Stimulated activated CD4-positive, alpha-beta T cell treated with anti-CD3 and anti-CD28 coated beads, Interleukin-1b, Interleukin-23, amount 100 ng/mL, for 24 hours (primary cell): Measurements from ENCODE around the gene C16orf74.

Source experiments
- DNase-seq, 4 experiments: peaks; one replicate each; pipeline ENCODE4 v3.0.0-alpha.2; 2020; ENCODE audit warnings: low read depth in 4 of 4, low spot score in 1 of 4

Gene C16orf74

DNA sequence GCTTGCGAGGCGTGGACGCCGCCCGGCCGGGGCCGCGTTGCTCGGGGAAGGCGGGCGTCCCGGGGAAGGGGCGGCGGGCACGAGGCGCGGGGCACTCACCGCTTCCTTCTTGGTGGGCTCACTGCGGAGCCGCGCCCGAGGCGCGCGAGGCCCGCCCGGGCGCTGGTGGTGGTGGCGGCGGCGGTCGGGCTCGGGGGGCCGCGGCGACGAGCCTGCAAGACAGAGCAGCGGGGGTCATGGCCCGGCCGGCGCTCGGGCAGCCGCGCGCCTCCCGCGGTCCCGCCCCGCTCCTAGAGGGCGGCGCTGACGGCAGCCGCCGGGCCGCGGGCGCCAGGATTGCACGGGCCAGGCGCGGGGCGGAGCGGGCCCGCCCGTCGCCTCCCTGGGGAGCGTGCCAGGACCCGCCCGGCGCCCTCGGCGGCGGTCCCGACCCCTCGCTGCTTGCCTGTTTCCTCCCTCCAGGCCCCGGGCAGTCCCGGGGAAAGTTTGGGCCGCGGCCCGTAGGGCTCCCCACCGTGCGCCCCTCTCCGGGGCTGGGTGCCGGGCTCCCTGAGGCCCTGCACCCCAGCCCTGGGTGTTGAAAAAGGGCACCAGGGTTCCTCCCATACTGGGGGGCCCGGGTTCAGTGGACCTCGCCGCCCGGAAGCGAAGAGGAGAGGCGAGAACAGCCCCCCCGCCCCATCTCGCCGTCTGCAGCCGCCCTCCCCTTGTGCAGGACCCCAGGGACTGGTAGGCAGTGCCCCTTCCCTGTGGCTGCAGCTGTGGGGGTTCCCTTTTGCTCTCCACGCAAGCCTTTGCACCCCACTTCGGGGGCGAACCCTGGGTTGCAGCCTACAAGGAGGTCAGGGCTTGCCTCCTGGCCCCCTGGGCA, at the start of gene C16orf74:
TSS of gene C16orf74 (minus strand) at position 270 of the 871 bp plus-strand sequence. CDS start 15,879 bp downstream, outside the sequence.
- DNase-seq, result no peak

DNA sequence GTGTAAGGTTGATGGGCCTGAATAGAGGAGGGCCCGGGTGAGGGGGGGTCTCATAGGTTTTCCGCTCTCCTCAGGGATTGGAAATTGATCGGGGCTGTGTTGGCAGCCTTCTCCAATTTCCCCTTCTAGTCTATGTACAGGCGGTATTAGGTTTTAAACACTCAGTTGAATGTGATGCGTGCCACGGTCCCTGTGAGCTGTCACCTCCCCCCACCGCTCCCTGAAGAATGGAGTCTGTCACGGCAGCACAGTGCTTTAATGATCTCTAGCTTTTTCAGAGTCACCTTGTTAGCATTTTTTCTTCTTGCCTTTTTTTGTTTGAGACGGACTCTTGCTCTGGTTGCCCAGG, 49.4 kb upstream of the C16orf74 start:
- DNase-seq, result no peak

DNA sequence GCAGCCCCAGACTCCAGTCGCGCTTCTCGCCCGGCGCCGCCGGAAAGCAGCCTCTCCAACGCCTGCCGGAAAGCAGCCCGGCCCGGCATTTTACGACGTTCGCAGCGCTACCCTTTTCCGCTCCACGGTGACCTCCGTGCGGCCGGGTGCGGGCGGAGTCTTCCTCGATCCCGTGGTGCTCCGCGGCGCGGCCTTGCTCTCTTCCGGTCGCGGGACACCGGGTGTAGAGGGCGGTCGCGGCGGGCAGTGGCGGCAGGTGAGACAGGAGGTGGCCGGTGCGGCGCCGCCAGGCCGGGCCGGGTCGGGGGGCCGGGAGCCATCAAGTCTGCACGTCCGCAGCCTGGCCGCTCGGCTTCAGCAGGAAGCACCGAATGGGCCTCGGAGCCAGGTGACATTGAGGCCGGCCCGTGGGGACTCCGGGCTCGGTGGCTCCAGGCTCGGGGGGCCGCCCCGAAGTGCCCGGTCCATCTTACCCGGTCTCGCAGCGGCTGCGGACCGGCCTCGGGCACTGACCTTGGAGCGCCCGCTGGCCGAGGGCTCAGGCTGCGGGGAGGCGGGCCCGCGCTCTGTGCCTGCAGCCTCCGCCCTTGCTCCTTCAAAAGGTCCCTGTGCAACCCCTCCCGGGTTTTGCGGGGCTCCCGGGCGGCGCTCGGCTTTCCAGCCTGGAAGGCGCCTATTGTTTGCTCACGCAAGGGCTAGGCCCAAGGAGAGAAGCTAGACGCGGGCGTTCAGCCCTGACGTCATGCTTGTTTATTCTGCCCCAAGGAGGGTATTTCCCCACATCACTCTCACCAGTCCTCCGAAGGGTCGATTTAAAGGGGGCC, 48.8 kb upstream of the C16orf74 start, which contains the start of the genes COX4I1 and EMC8:
TSS of gene COX4I1 (plus strand) at position 199 of the 824 bp plus-strand sequence. CDS start 1,511 bp downstream, outside the sequence.
TSS of gene EMC8 (minus strand) at position 48 of the 824 bp plus-strand sequence. CDS start 249 bp downstream, outside the sequence.
- peak; percentile 86 to 94 (median 90) for DNase-seq

DNA sequence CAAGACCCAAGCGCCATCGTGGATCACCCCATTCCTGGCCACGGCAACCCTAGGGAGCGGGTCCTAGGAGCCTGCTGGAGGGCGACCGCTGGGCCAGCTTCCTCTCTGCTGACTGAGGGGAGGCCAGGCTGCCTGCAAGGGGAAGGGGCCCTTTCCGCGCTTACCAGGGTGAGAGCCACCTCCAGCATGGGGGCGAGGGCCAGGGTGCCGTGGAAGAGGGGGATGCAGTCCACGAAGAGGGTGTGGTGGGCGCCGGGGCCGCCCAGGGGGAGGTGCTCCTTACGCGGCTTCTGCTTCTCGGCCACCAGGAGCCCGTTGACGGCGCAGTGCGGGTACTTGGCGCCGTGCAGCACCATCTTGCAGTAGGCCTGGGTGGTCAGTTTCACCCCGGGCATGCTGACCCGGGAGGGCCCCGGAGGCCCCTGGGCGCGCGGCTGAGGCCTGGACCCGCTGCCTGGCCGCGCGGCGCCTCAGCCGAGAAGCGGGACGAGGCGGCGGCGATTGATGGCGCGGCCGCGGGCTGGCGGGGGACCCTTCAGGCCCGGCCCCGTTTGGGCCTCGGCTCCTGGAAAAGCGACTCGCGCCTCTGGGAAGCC, 48.1 kb upstream of the C16orf74 start:
- peak in 2 of 4 experiments; percentile 6 to 10 for DNase-seq

DNA sequence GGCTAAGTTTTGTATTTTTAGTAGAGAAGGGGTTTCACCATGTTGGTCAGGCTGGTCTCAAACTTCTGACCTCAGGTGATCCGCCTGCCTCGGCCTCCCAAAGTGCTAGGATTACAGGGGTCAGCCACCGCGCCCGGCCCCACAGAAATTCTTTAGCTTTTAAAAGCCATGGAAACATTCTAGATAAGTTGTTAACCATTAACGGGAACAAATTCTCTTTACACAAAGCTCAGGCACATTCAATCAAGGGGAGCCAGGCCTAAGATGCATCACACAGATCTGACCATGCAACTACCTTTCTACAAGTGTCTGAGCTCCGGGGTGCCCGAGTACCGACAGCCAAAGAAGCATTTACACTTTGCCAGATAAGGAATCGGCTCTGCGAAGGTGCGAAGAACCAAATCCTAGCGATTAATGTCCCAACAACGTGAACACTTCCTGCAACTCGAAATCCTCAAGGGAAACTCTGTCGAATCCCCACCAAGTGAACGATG, 47.4 kb upstream of the C16orf74 start:
- no peak for DNase-seq

DNA sequence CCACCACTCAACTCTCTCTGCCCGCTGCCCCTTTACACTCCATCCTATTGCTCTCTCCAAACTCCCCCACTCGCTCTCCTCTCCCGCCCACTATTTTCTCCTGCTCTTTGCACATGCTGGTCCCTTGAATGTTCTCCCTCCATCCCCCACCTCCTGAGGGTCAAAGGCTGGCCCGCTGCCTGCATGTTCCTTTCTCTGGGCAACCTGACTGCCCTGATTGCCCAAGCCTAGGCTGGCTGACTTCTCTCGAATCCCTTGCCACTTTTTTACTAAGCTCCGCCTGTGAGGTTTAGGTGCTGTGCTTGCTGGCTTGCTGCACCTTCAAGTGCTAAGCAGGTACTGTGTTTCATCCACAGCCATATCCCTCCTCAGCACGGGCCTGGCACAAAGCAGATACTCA, 45.7 kb upstream of the C16orf74 start:
- no peak for DNase-seq

DNA sequence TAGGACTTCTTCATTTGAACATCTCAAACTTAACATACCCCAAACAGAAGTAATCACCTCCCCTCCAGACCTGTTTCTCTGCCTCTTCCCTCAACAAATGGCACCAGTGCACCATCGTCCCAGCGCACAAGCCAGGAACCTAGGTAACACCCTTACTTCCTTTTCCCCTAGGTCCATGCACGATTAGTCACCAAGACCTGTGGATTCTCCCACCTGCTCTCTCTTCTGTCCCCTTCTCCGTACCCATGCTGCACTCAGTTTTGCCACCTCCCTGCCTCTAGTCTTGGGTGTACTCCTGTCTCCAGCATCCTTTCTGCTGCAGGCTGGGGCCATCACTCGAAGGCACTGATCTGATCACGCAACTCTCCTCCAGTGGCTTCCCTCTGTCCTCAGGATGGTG, 45.3 kb upstream of the C16orf74 start:
- DNase-seq, result no peak

DNA sequence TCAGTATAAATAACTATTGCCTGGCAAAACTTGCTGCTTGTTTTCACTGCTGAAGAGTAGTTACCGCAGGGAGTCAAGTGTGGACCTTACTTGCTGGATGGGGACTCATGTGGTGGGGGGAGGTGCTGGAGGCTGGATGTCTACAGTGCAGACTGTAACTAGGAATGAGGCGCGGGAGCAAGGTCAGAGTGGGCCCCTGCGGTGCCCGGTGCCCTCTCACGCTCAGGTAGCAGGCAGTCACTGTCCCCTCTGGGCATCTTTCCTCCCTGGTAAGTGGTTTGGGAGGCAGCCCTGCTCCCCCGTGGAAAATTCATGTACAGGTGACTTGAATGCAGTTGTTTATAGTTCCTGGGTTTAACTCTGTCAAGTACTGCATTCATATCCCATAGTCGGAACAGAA, 43.8 kb upstream of the C16orf74 start:
- no peak for DNase-seq

DNA sequence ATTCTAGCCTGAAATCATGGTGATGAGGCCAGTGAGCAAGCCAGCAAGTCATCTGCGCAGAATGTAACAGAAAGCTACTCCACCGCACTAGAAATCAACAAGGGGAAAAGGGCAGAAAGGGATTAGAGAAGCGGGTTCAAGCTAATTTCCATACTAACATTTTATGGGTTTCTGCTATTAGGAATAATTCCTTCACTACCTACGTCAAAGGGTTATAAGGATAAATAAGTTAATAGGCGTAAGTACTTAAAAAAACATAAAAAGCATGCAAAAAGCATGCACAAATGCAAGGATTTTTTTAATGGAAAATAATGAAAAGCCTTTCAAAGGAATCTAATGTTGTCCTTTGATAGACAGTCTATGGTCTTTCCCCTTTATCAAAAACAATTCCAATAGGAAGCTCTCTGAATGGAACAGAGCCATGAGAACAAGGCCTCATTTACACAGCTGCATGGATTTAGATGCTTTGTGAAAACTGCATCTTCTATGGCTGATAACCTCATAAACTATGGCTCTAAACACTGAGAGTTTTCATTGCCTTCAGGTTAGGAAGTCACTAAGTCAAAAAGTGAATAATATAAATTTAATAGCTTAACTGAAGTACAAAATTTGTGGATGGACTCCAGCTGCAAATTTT, 42.9 kb upstream of the C16orf74 start:
- DNase-seq, result no peak

DNA sequence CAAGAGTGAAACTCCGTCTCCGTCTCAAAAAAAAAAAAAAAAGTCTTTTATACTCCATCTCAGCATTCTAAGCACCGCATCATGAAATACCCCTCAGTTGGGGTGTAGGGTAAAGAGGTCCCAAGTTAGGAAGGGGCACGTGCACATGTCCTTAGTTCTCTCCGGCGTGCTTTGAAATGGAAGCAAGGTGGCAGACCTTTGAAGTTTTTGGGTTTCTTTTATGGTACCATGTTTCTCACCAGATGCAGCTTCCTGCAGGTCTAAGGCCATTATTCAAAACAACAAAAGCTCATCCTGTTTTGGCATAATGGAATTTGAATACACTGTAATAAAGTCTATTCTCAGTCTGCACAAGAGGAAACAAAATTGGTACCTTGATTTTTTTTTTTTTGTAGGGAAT, 38.9 kb upstream of the C16orf74 start:
- no peak for DNase-seq

DNA sequence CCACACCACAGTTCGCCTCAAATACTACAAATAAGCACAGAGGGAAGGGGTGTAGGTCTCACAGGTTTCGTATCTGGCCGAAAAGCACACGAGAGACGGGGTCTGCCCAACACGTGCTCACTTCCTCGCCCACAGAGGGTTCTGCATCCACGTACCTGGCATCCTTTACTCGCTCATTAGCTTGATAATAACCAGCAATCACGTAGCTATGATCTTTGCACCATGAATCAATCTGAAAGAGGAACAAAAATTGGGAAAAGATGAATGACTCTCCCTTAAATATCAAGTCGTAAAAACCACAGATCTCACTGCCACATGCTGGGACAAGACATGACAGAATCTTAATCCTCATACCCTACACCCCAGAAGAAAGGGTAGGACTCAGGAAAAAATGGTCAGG, 37.9 kb upstream of the C16orf74 start:
- DNase-seq, result no peak

DNA sequence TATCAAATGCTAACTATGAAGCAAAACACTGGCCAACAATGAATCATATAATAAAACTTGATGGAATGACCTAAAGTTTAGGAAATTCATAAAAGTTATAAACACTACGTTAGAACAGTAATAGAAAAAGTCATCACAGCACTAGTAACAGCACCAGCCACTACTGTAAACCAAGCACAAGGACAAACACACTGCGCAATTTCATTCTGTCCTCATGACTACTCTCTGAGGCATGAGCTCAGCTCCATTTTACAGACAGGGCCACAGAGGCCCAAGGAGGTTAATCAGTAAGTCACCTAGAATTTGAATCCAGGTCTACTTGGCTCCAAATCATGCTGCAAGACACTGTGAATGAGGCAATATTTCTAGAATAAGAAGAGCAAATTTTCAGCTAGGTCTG, 35.0 kb upstream of the C16orf74 start:
- DNase-seq, result no peak

DNA sequence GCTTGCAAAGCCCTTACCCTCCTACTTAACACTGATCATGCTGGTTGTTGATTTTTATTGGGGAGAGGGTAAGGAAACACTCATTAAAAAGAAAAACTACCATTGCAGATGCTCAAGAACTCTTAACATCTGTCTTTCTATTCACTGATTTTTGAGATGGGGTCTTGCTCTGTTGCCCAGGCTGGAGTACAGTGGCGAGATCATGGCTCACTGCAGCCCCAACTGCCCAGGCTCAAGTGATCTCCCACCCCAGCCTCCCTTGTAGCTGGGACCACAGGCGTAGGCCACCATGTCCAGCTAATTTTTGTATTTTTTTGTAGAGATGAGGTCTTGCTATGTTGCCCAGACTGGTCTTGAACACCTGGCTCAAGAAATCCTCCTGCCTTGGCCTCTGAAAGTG, 33.9 kb upstream of the C16orf74 start:
- DNase-seq, result no peak

DNA sequence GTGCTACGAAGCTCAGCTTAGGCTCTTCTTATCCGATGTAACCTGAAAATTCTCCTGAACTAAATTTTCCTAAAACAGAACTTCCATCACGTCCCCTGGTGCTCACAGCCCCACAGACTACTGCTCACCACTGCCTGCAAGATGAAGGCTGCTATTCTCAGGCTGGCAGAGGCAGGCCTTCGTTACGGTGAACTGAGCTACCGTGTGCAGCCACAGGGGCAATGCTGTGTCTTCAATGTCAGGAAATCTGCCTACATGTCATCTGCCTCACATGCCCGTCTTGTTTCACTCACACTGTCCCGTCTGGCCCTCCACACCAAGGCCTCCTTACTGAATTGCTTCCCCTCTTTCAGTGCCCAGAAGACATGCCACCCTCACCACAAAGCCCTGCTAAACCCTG, 32.5 kb upstream of the C16orf74 start:
- DNase-seq, result no peak

DNA sequence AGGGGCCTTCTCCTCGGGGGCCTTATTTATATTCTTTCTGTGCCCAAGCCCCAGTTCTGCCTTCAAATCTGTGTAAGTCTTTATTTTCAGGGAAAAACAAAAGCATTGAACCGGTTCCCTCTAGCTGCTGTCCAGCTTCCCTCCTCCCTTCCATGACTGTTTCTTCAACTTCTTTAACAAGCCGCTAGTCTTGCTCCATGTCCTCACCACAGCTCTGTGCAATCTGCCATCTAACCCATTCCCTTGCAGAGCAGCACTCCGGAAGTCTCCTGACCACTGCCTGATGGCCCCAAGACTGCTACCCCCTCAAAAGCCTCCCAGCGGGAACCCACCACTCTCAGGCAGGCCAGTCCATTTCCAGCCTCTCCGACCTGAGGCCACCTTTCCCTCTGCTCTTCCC, 31.6 kb upstream of the C16orf74 start:
- no peak for DNase-seq

DNA sequence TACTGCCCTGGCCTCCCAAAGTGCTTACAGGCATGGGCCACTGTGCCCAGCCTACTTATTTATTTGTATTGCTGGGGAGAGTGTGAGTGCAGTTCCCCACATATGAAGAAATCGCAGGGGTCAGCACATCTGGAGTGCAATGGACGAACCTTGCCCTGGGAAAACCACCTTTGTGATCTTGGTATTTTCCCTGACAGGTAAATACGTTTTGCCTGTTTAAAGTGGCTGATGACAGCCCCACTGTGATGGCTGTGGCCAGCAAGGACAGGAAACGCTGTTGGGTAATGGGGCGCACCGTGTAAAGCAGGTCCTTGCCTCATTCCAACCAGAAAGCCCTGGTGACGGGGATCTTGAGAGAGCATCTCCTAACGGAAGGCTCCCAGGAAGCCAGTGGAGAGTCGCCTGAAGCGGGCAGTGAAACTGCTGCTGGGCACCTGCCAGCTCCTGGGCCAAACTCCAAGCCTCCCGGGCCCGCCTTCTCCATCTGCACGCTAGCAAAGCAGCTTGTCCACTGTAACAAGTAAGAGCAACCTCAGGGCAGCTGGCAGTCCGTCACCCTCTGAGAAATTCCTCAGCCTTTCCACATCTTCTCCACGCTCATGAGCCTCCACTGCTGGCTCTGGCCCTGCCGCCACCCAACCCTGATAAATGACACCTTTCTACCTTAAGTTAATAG, 30.9 kb upstream of the C16orf74 start:
- no peak for DNase-seq

DNA sequence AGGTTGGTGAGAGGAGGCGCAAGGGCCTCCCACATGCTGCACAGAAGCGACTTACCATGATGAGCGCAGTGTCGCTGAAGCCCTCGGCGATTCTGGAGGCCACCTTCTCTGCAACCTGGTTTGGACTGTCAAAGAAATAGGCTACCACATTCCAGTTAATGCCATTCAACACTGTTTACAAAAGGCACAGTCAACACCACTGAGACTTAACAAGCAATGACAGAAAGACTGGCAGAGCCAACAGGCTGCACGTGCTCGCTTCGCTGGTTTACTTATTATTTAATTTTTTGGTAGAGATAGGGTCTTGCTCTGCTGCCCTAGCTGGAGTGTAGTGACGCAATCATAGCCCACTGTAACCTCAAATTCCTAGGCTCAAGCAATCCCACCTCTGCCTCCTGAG, 30.3 kb upstream of the C16orf74 start:
- no peak for DNase-seq

DNA sequence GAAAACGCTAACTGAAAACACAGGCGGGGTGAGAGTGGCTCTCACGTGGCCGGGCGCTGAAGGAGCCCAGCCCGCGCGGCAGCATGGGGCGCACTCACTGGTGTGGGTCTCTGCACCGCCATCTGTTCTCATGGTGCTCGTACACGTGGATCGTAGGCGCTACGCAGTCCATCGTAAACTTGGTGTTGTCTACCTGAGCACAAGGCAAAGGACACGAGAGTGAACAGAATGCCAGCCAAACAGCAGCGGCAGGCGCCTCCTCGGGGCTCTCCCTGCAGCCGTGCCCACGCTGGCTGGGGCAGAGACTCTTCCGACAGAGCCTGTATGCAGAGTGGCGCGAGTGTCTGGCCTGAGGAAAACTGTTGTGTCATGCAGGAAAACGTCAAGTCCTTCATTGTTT, 29.4 kb upstream of the C16orf74 start:
- no peak for DNase-seq

DNA sequence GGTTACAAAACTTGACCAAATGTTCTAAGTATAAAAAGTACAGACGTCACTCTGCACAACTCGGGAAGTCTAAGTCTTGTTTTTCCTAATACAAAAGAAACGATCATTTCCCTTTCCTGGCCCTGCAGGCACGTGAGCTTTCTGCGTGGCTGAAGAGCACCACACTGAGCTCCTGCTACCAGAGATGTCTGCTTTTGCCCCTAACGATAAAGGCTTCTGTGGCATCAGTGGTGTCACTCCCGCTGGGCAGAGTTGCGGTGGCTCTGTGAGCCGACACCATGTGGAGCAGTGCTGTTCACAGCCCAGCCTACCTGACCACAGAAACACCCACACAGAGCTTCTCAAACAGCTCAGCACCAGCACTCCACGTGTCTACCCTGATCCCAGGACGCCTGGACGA, 28.0 kb upstream of the C16orf74 start:
- no peak for DNase-seq

DNA sequence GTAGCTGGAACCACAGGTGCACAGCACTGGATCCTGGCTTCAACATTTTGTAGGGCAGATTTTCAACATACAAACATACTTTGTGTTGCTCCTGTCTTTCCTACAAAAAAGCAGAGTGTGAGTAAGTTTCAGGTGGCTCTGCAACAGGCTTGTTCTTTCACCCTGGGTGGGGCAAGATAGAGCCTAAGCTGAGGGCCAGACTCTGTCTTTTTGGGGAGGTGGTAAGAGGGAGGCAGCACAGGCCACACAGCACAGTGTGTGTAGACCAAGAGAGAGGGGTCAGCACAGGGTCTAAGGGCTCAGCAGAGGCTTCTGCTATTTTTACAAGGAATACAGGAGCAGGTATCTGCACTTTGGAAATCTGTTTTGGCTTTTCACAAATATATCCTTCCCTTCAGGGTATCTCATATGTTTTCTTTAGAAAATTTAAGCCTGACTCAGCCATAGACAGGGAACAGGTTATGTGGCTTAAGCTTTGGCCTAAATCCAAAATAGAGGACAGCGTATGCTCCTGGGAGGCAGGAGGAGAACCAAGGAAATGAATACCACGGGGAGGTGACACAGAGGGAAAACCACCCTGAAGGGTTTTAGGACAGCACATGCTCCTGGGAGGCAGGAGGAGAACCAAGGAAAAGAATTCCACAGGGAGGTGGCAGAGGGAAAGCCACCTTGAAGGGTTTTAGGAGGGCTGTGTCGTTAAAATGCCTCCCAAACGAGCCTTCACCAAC, 26.9 kb upstream of the C16orf74 start:
- no peak for DNase-seq
